CD8-positive, alpha-beta memory T cell (primary cell): ENCODE data around the gene ZNF697. TPM values are rescaled to one million over a fixed set of nuclear protein-coding genes. Genes with fewer than 3 reads are reported as not detected.

Source experiments
- CTCF ChIA-PET: fragments of 350-600 bp; sonication (Branson Sonifier 250); formaldehyde crosslinking; loops from one replicate; lab custom pipeline; 2021; ENCODE audit warnings: antibody characterized with exemption; lab: Charles Lee
- POLR2A ChIA-PET: fragments of 350-600 bp; sonication (Branson Sonifier 250); formaldehyde crosslinking; loops from one replicate; lab custom pipeline; 2021; ENCODE audit warnings: antibody characterized with exemption; lab: Charles Lee
- DNase-seq, 5 donors: peaks; one replicate each; pipeline versions ENCODE4 v3.0.0 to v3.0.0-alpha.2; 2020 to 2022; ENCODE audit warnings: mixed read lengths in 1 of 5
- H3K27ac ChIP-seq: one replicate; pipeline ENCODE4 v1.7.0; 2013; ENCODE audit warnings: low read depth, mild to moderate bottlenecking, low read length, moderate library complexity
- H3K27me3 ChIP-seq: 2 replicates; pipeline ENCODE4 v1.7.0; 2013; ENCODE audit warnings: low read length, mild to moderate bottlenecking; ENCODE audit not compliant: insufficient read depth, poor library complexity, severe bottlenecking
- H3K36me3 ChIP-seq: 2 replicates; pipeline ENCODE4 v1.7.0; 2013; ENCODE audit warnings: mild to moderate bottlenecking, low read length, moderate library complexity; ENCODE audit not compliant: insufficient read depth
- H3K4me1 ChIP-seq: 2 replicates; pipeline ENCODE4 v1.7.0; 2013; ENCODE audit warnings: mild to moderate bottlenecking, low read length, moderate library complexity; ENCODE audit not compliant: insufficient read depth
- H3K4me3 ChIP-seq: 2 replicates; pipeline ENCODE4 v1.7.0; 2013; ENCODE audit warnings: mild to moderate bottlenecking, low read length
- H3K9me3 ChIP-seq: 2 replicates; pipeline ENCODE4 v1.7.0; 2013; ENCODE audit warnings: mild to moderate bottlenecking, low read length
- H3K27ac Mint-ChIP-seq, 8 donors: one replicate each; pipeline ENCODE4 v1.8.0; 2020 to 2021; ENCODE audit warnings: mixed read lengths in 8 of 8, mild to moderate bottlenecking in 6 of 8, inconsistent platforms in 3 of 8, moderate library complexity in 3 of 8
- H3K27me3 Mint-ChIP-seq, 2 donors: one replicate each; pipeline ENCODE4 v1.8.0; 2020 to 2021; ENCODE audit warnings: mixed read lengths in 2 of 2, mild to moderate bottlenecking in 1 of 2, moderate library complexity in 1 of 2
- H3K36me3 Mint-ChIP-seq, 3 donors: one replicate each; pipeline ENCODE4 v1.8.0; 2020 to 2021; ENCODE audit warnings: mixed read lengths in 3 of 3, inconsistent platforms in 1 of 3, mild to moderate bottlenecking in 1 of 3
- H3K4me1 Mint-ChIP-seq, 3 donors: one replicate each; pipeline ENCODE4 v1.8.0; 2020 to 2021; ENCODE audit warnings: mixed read lengths in 3 of 3, inconsistent platforms in 1 of 3, mild to moderate bottlenecking in 1 of 3
- H3K4me3 Mint-ChIP-seq, 7 donors: one replicate each; pipeline ENCODE4 v1.8.0; 2020 to 2021; ENCODE audit warnings: mixed read lengths in 7 of 7, mild to moderate bottlenecking in 6 of 7, moderate library complexity in 4 of 7, inconsistent platforms in 2 of 7
- H3K9me3 Mint-ChIP-seq, 5 donors: one replicate each; pipeline ENCODE4 v1.8.0; 2020 to 2022; ENCODE audit warnings: mixed read lengths in 5 of 5, mild to moderate bottlenecking in 3 of 5, moderate library complexity in 2 of 5, inconsistent platforms in 1 of 5
- polyA plus RNA-seq: library from polyadenylated mRNA; unstranded; fragments of 300-500 nt; fragmentation: Illumina TruSeq; gene quantifications from one replicate; pipeline ENCODE4 v1.2.3, GENCODE V29; 2021
- total RNA-seq, 2 experiments: library from RNA; stranded (reverse); gene quantifications; one replicate each; pipeline ENCODE4 v1.2.3, GENCODE V29; 2021

Gene ZNF697
- total and polyA plus RNA-seq, 3 experiments from 2014 or later = 0.72 to 0.78 TPM; not detected in 1

GRCh38 chr1:119651641-119652040 is 3.6 kb upstream of the ZNF697 start:
- DNase-seq = no peak
- Mint-ChIP-seq H3K27ac (no peak overlapping the region), H3K4me3 (no peak overlapping the region), H3K36me3 (no peaks in the 10 kb centered on the region), H3K9me3 (peaks cover 0 to 5% (median 2%) of the 10 kb centered on the region in 5 donors), H3K4me1 (peaks cover 2 to 8% (median 6%) of the 10 kb centered on the region in 3 donors), H3K27me3 (peaks cover 30 to 79% of the 10 kb centered on the region in 2 donors)
- no peak overlapping the region for H3K27ac ChIP-seq
- H3K27me3 ChIP-seq = peaks cover 11% of the 10 kb centered on the region
- no peaks in the 10 kb centered on the region for H3K9me3 ChIP-seq
- H3K36me3 ChIP-seq = no peaks in the 10 kb centered on the region
- H3K4me3 ChIP-seq = no peak overlapping the region
- POLR2A ChIA-PET = no interaction called here
- CTCF ChIA-PET = interaction anchor here (1.2 kb wide), 1 partner anchor 9 kb away, joined by 3 read pairs; no protein-coding TSS in a partner anchor
- H3K4me1 ChIP-seq = no peaks in the 10 kb centered on the region

- H3K4me1 ChIP-seq = no peaks in the 10 kb centered on the region
- Mint-ChIP-seq H3K9me3 (peaks cover 0 to 7% (median 2%) of the 10 kb centered on the region in 5 donors), H3K4me3 (no peak overlapping the region), H3K36me3 (no peaks in the 10 kb centered on the region), H3K4me1 (peaks cover 2 to 8% (median 6%) of the 10 kb centered on the region in 3 donors), H3K27ac (no peak overlapping the region), H3K27me3 (peaks cover 35 to 80% of the 10 kb centered on the region in 2 donors)
- H3K27ac ChIP-seq = no peak overlapping the region
- POLR2A ChIA-PET = no interaction called here
- H3K36me3 ChIP-seq = no peaks in the 10 kb centered on the region
- H3K9me3 ChIP-seq = no peaks in the 10 kb centered on the region
- H3K27me3 ChIP-seq = peaks cover 11% of the 10 kb centered on the region
- CTCF ChIA-PET = interaction anchor here (1.2 kb wide), 1 partner anchor 9 kb away, joined by 3 read pairs; no protein-coding TSS in a partner anchor
- no peak overlapping the region for H3K4me3 ChIP-seq
- DNase-seq = no peak
Observed at GRCh38 chr1:119651133-119651532, 3.1 kb upstream of the ZNF697 start.

- H3K9me3 ChIP-seq = no peaks in the 10 kb centered on the region
- Mint-ChIP-seq H3K4me3 (peak overlapping the region in 4 of 7 donors; percentile 10 to 81 (median 46)), H3K4me1 (peaks cover 2 to 8% (median 6%) of the 10 kb centered on the region in 3 donors), H3K27ac (no peak overlapping the region), H3K9me3 (peaks cover 0 to 8% (median 2%) of the 10 kb centered on the region in 5 donors), H3K36me3 (no peaks in the 10 kb centered on the region), H3K27me3 (peaks cover 31 to 81% of the 10 kb centered on the region in 2 donors)
- H3K4me3 ChIP-seq = no peak overlapping the region
- peaks cover 11% of the 10 kb centered on the region for H3K27me3 ChIP-seq
- ChIA-PET POLR2A (no interaction called here), CTCF (no interaction called here)
- no peak for DNase-seq
- H3K4me1 ChIP-seq = no peaks in the 10 kb centered on the region
- H3K36me3 ChIP-seq = no peaks in the 10 kb centered on the region
- no peak overlapping the region for H3K27ac ChIP-seq
Observed at GRCh38 chr1:119648620-119649004, 546 bp upstream of the ZNF697 start.

- Histone ChIP-seq H3K27ac (peak overlapping the region; percentile 48), H3K4me3 (peak overlapping the region; percentile 12), H3K4me1 (no peaks in the 10 kb centered on the region), H3K36me3 (no peaks in the 10 kb centered on the region), H3K9me3 (no peaks in the 10 kb centered on the region), H3K27me3 (peaks cover 7% of the 10 kb centered on the region)
- no peaks in the 10 kb centered on the region for H3K36me3 Mint-ChIP-seq
- H3K4me3 Mint-ChIP-seq = peak overlapping the region in 4 of 7 donors; percentile 18 to 58 (median 42)
- peaks cover 0 to 8% (median 2%) of the 10 kb centered on the region in 5 donors for H3K9me3 Mint-ChIP-seq
- DNase-seq = no peak
- H3K27me3 Mint-ChIP-seq = peaks cover 34 to 83% of the 10 kb centered on the region in 2 donors
- ChIA-PET CTCF (no interaction called here), POLR2A (no interaction called here)
- H3K4me1 Mint-ChIP-seq = peaks cover 2 to 8% (median 6%) of the 10 kb centered on the region in 3 donors
- no peak overlapping the region for H3K27ac Mint-ChIP-seq
Observed at GRCh38 chr1:119647228-119647733, 785 bp downstream of the ZNF697 start.

GRCh38 chr1:119646521-119647227 is 1.4 kb downstream of the ZNF697 start:
- peaks cover 0 to 8% (median 2%) of the 10 kb centered on the region in 5 donors for H3K9me3 Mint-ChIP-seq
- Histone ChIP-seq H3K27ac (no peak overlapping the region), H3K27me3 (peaks cover 7% of the 10 kb centered on the region), H3K4me3 (no peak overlapping the region), H3K36me3 (no peaks in the 10 kb centered on the region), H3K9me3 (no peaks in the 10 kb centered on the region), H3K4me1 (no peaks in the 10 kb centered on the region)
- H3K4me1 Mint-ChIP-seq = peaks cover 2 to 8% (median 6%) of the 10 kb centered on the region in 3 donors
- POLR2A ChIA-PET = no interaction called here
- peak overlapping the region in 3 of 7 donors; percentile 11 to 45 (median 42) for H3K4me3 Mint-ChIP-seq
- H3K27me3 Mint-ChIP-seq = peaks cover 37 to 85% of the 10 kb centered on the region in 2 donors
- H3K27ac Mint-ChIP-seq = no peak overlapping the region
- CTCF ChIA-PET = no interaction called here
- no peaks in the 10 kb centered on the region for H3K36me3 Mint-ChIP-seq
- DNase-seq = no peak

GRCh38 chr1:119639109-119639508 is 9.0 kb downstream of the ZNF697 start:
- DNase-seq = no peak
- Mint-ChIP-seq H3K27me3 (peaks cover 8 to 37% of the 10 kb centered on the region in 2 donors), H3K36me3 (no peaks in the 10 kb centered on the region), H3K4me1 (no peaks in the 10 kb centered on the region), H3K9me3 (peaks cover 0 to 2% (median 0%) of the 10 kb centered on the region in 5 donors), H3K4me3 (no peak overlapping the region), H3K27ac (no peak overlapping the region)
- H3K27ac ChIP-seq = no peak overlapping the region
- POLR2A ChIA-PET = no interaction called here
- no peaks in the 10 kb centered on the region for H3K4me1 ChIP-seq
- no peaks in the 10 kb centered on the region for H3K9me3 ChIP-seq
- H3K36me3 ChIP-seq = no peaks in the 10 kb centered on the region
- CTCF ChIA-PET = no interaction called here
- no peaks in the 10 kb centered on the region for H3K27me3 ChIP-seq
- H3K4me3 ChIP-seq = no peak overlapping the region

- H3K27me3 Mint-ChIP-seq = peaks cover 19 to 37% of the 10 kb centered on the region in 2 donors
Observed at GRCh38 chr1:119637710-119638109, 10.4 kb downstream of the ZNF697 start.

GRCh38 chr1:119636491-119637089 is 11.5 kb downstream of the ZNF697 start:
- no peaks in the 10 kb centered on the region for H3K36me3 ChIP-seq
- Mint-ChIP-seq H3K36me3 (no peaks in the 10 kb centered on the region), H3K27me3 (peaks cover 19 to 36% of the 10 kb centered on the region in 2 donors), H3K4me3 (no peak overlapping the region), H3K27ac (no peak overlapping the region), H3K4me1 (no peaks in the 10 kb centered on the region), H3K9me3 (no peaks in the 10 kb centered on the region)
- no peaks in the 10 kb centered on the region for H3K27me3 ChIP-seq
- no peak for DNase-seq
- H3K27ac ChIP-seq = no peak overlapping the region
- no peaks in the 10 kb centered on the region for H3K9me3 ChIP-seq
- ChIA-PET POLR2A (no interaction called here), CTCF (no interaction called here)
- no peak overlapping the region for H3K4me3 ChIP-seq
- no peaks in the 10 kb centered on the region for H3K4me1 ChIP-seq

More at GRCh38 chr1:119637710-119638109, 10.4 kb downstream of the ZNF697 start:
- Histone ChIP-seq H3K27me3 (no peaks in the 10 kb centered on the region), H3K4me1 (no peaks in the 10 kb centered on the region), H3K27ac (no peak overlapping the region), H3K36me3 (no peaks in the 10 kb centered on the region), H3K4me3 (no peak overlapping the region), H3K9me3 (no peaks in the 10 kb centered on the region)
- DNase-seq = no peak
- Mint-ChIP-seq H3K27ac (no peak overlapping the region), H3K4me1 (no peaks in the 10 kb centered on the region), H3K9me3 (peaks cover 0 to 2% (median 0%) of the 10 kb centered on the region in 5 donors), H3K4me3 (no peak overlapping the region), H3K36me3 (no peaks in the 10 kb centered on the region)
- ChIA-PET CTCF (no interaction called here), POLR2A (no interaction called here)
